Liver (tissue), 3 donors: ENCODE measurements around the gene RBL2.

Experiments
- ATF3 ChIP-seq: IDR thresholded peaks from 2 replicates; pipeline ENCODE4 v1.6.1; 2016; ENCODE audit warnings: antibody characterized with exemption
- CTCF ChIP-seq: fragments of 150-350 bp; IDR thresholded peaks from 2 replicates; pipeline ENCODE4 v1.5.1; 2017; ENCODE audit warnings: improper control_type of control experiment, low read depth, low read length; ENCODE audit not compliant: missing input control
- GABPA ChIP-seq, 2 donors: IDR thresholded peaks in 1 of 2; conservative IDR thresholded peaks in 1 of 2; 2 replicates each; pipeline ENCODE4 v1.6.1; 2016; ENCODE audit warnings: antibody characterized with exemption in 2 of 2, mild to moderate bottlenecking in 1 of 2, moderate library complexity in 1 of 2
- JUND ChIP-seq, 2 donors: IDR thresholded peaks; 2 replicates each; pipeline ENCODE4 v1.6.1; 2016; ENCODE audit warnings: antibody characterized with exemption in 2 of 2
- MAX ChIP-seq: IDR thresholded peaks from 2 replicates; pipeline ENCODE4 v1.6.1; 2016; ENCODE audit warnings: antibody characterized with exemption
- RAD21 ChIP-seq, 2 donors: IDR thresholded peaks; 2 replicates each; pipeline ENCODE4 v1.6.1; 2016; ENCODE audit warnings: antibody characterized with exemption in 2 of 2, mild to moderate bottlenecking in 2 of 2
- REST ChIP-seq: IDR thresholded peaks from 2 replicates; pipeline ENCODE4 v1.6.1; 2016; ENCODE audit warnings: antibody characterized with exemption, mild to moderate bottlenecking
- RXRA ChIP-seq, 2 donors: IDR thresholded peaks; 2 replicates each; pipeline ENCODE4 v1.6.1; 2017 to 2018; ENCODE audit warnings: antibody characterized with exemption in 2 of 2, mild to moderate bottlenecking in 1 of 2
- SP1 ChIP-seq: IDR thresholded peaks from 2 replicates; pipeline ENCODE4 v1.6.1; 2018; ENCODE audit warnings: antibody characterized with exemption, mild to moderate bottlenecking
- donor health status: healthy.
- donor health status: healthy.

GRCh38 chr16:53523126-53523804, 89.0 kb downstream of the RBL2 start:
- TF ChIP-seq RXRA (IDR thresholded peaks at IDR 0.05) (no peak), GABPA (IDR thresholded peaks at IDR 0.05 in 1 of 2, conservative IDR thresholded peaks at IDR 0.05 in 1 of 2) (no peak), CTCF (no peak), RAD21 (IDR thresholded peaks at IDR 0.05) (no peak), REST (no peak), JUND (IDR thresholded peaks at IDR 0.05) (no peak), SP1 (no peak), MAX (no peak), ATF3 (no peak)
